ENCODE measurements around the gene SETD6. TPM values are rescaled to one million over a fixed set of nuclear protein-coding genes. Genes with fewer than 3 reads are reported as not detected.

The SETD6 gene
- total RNA-seq, 1 donor from 2014 or later: 25.0 TPM

GRCh38 chr16:58476791-58477190 lies 38.5 kb upstream of the SETD6 start:
- no peaks in the 10 kb centered on the region for H3K9me3 Mint-ChIP-seq
- no peaks in the 10 kb centered on the region for H3K36me3 ChIP-seq
- no peak overlapping the region for H3K4me2 ChIP-seq
- H2AFZ ChIP-seq (replicated peaks): no peak overlapping the region
- H3K36me3 Mint-ChIP-seq: no peaks in the 10 kb centered on the region
- no peaks in the 10 kb centered on the region for H3K27me3 ChIP-seq
- TF ChIP-seq CTCF (IDR thresholded peaks at IDR 0.05): no peak
- TF ChIP-seq EZH2 (IDR thresholded peaks at IDR 0.05): no peak
- no peak for TF ChIP-seq EZH2phosphoT487 (IDR thresholded peaks at IDR 0.05)
- H3K27ac ChIP-seq: no peak overlapping the region
- peaks cover 18% of the 10 kb centered on the region for H3K27me3 Mint-ChIP-seq (ENCODE audit: insufficient read depth, low read depth)
- H3F3A ChIP-seq (ENCODE audit: low read depth): no peaks in the 10 kb centered on the region
- no peak for DNase-seq (ENCODE audit: low spot score)
- H4K20me1 ChIP-seq (ENCODE audit: low read depth): no peaks in the 10 kb centered on the region
- H3K9ac ChIP-seq: no peak overlapping the region
- no peak overlapping the region for H3K4me3 ChIP-seq
- H3K79me2 ChIP-seq (ENCODE audit: low read depth): no peaks in the 10 kb centered on the region
- peaks cover 3% of the 10 kb centered on the region for H3K4me1 Mint-ChIP-seq
- H3K4me1 ChIP-seq: no peaks in the 10 kb centered on the region
- no peak overlapping the region for H3K27ac Mint-ChIP-seq
- no peak overlapping the region for H3K4me3 Mint-ChIP-seq
- no peaks in the 10 kb centered on the region for H3K9me3 ChIP-seq (ENCODE audit: low read depth)

- H3F3A ChIP-seq (ENCODE audit: low read depth): no peaks in the 10 kb centered on the region
- no peaks in the 10 kb centered on the region for H3K36me3 Mint-ChIP-seq
- DNase-seq (ENCODE audit: low spot score): no peak
- no peak overlapping the region for H3K4me2 ChIP-seq
- H3K27ac Mint-ChIP-seq: no peak overlapping the region
- peaks cover 12% of the 10 kb centered on the region for H3K4me1 Mint-ChIP-seq
- H2AFZ ChIP-seq (replicated peaks): no peak overlapping the region
- H3K9ac ChIP-seq: no peak overlapping the region
- H3K27ac ChIP-seq: no peak overlapping the region
- no peaks in the 10 kb centered on the region for H3K9me3 Mint-ChIP-seq
- H3K27me3 Mint-ChIP-seq (ENCODE audit: insufficient read depth, low read depth): peaks cover 13% of the 10 kb centered on the region
- no peaks in the 10 kb centered on the region for H3K27me3 ChIP-seq
- no peak overlapping the region for H3K4me3 Mint-ChIP-seq
- no peaks in the 10 kb centered on the region for H3K79me2 ChIP-seq (ENCODE audit: low read depth)
- H3K4me3 ChIP-seq: no peak overlapping the region
- no peaks in the 10 kb centered on the region for H3K9me3 ChIP-seq (ENCODE audit: low read depth)
- H3K4me1 ChIP-seq: no peaks in the 10 kb centered on the region
- no peaks in the 10 kb centered on the region for H3K36me3 ChIP-seq
- TF ChIP-seq EZH2 (IDR thresholded peaks at IDR 0.05) (no peak), EZH2phosphoT487 (IDR thresholded peaks at IDR 0.05) (no peak), CTCF (IDR thresholded peaks at IDR 0.05) (no peak)
- H4K20me1 ChIP-seq (ENCODE audit: low read depth): no peaks in the 10 kb centered on the region
Observed at GRCh38 chr16:58478427-58478826, 36.9 kb upstream of the SETD6 start.

- Histone ChIP-seq H3K27ac (no peak overlapping the region), H3F3A (ENCODE audit: low read depth) (no peaks in the 10 kb centered on the region), H3K79me2 (ENCODE audit: low read depth) (no peaks in the 10 kb centered on the region), H4K20me1 (ENCODE audit: low read depth) (no peaks in the 10 kb centered on the region), H3K9me3 (ENCODE audit: low read depth) (no peaks in the 10 kb centered on the region), H3K4me1 (no peaks in the 10 kb centered on the region), H3K36me3 (no peaks in the 10 kb centered on the region), H3K4me2 (no peak overlapping the region), H3K27me3 (no peaks in the 10 kb centered on the region), H2AFZ (replicated peaks) (no peak overlapping the region), H3K4me3 (no peak overlapping the region), H3K9ac (no peak overlapping the region)
- no peaks in the 10 kb centered on the region for H3K36me3 Mint-ChIP-seq
- H3K9me3 Mint-ChIP-seq: no peaks in the 10 kb centered on the region
- DNase-seq (ENCODE audit: low spot score): no peak
- TF ChIP-seq EZH2phosphoT487 (IDR thresholded peaks at IDR 0.05) (no peak), CTCF (IDR thresholded peaks at IDR 0.05) (no peak), EZH2 (IDR thresholded peaks at IDR 0.05) (no peak)
- H3K27me3 Mint-ChIP-seq (ENCODE audit: insufficient read depth, low read depth): peaks cover 11% of the 10 kb centered on the region
- H3K4me1 Mint-ChIP-seq: peaks cover 23% of the 10 kb centered on the region
- no peak overlapping the region for H3K27ac Mint-ChIP-seq
- H3K4me3 Mint-ChIP-seq: peak overlapping the region; percentile 27
Observed at GRCh38 chr16:58481226-58481869, 34.0 kb upstream of the SETD6 start.
